Right atrium auricular region (tissue), 2 donors: ENCODE data around the gene PGAM5. TPM values are rescaled to one million over a fixed set of nuclear protein-coding genes. Genes with fewer than 3 reads are reported as not detected.
A peak's percentile ranks its signal among the peaks of the same experiment; 100 is the strongest.

ENCODE experiments used
- DNase-seq: peaks from one replicate; pipeline ENCODE4 v3.0.0-alpha.2; 2019; ENCODE audit warnings: low spot score
- H3K27ac ChIP-seq, 2 donors: fragments of 200-600 bp; sonication (generic); 1 replicate in 1 of 2; 2 replicates in 1 of 2; pipeline ENCODE4 v1.5.1; 2016 to 2019
- H3K27me3 ChIP-seq, 2 donors: fragments of 200-600 bp; sonication (generic); one replicate each; pipeline versions ENCODE4 v1.5.1 to v1.6.0; 2017 to 2019
- H3K36me3 ChIP-seq: fragments of 200-600 bp; sonication (generic); one replicate; pipeline ENCODE4 v1.5.1; 2016
- H3K4me1 ChIP-seq, 2 donors: fragments of 200-600 bp; sonication (generic); one replicate each; pipeline versions ENCODE4 v1.5.1 to v1.6.0; 2017 to 2019
- H3K4me3 ChIP-seq, 2 donors: fragments of 200-600 bp; sonication (generic); 1 replicate in 1 of 2; 2 replicates in 1 of 2; pipeline ENCODE4 v1.5.1; 2017 to 2019; ENCODE audit warnings: mild to moderate bottlenecking in 1 of 2, moderate library complexity in 1 of 2
- H3K9me3 ChIP-seq, 2 donors: fragments of 200-600 bp; sonication (generic); one replicate each; pipeline ENCODE4 v1.5.1; 2019
- CTCF ChIP-seq, 2 donors: fragments of 200-600 bp; sonication (generic); IDR thresholded peaks; one replicate each; pipeline ENCODE4 v1.5.1; 2019; ENCODE audit warnings: antibody characterized with exemption in 2 of 2
- total RNA-seq, 2 donors: library from RNA; depleted of rRNA; stranded (reverse); fragments of >200 nt; gene quantifications; one replicate each; pipeline ENCODE4 v1.1.0, GENCODE V29; 2016

Gene PGAM5
- total RNA-seq, 2 donors from 2014 or later = 12.8 to 20.0 TPM

DNA sequence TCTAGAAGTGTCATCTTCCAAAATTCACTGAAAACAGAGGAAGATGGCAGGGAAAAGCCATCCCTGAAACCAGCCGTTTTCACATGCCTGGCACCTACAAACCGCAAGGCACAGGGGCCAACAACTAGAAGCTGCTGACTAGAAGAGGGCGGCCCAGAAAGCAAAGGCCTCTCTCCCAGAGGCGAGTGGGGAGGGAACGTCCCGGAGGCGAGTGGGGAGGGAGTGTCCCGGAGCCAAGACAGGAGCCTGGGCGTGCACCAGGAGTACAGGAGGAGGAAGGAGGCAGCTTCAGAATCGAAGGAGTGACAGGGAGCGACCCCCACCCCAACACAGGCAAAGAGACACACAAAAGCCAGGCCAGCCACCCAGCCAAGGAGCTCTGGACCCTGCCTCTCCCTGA, 30.0 kb downstream of the PGAM5 start:
- H3K4me1 ChIP-seq = peaks cover 0 to 21% of the 10 kb centered on the region in 2 donors
- no peak for TF ChIP-seq CTCF (IDR thresholded peaks at IDR 0.05)
- H3K4me3 ChIP-seq = no peak overlapping the region
- peak overlapping the region; percentile 64 to 70 for H3K27ac ChIP-seq
- no peak for DNase-seq
- H3K9me3 ChIP-seq = no peaks in the 10 kb centered on the region
- no peaks in the 10 kb centered on the region for H3K27me3 ChIP-seq
- H3K36me3 ChIP-seq = peaks cover 90% of the 10 kb centered on the region

DNA sequence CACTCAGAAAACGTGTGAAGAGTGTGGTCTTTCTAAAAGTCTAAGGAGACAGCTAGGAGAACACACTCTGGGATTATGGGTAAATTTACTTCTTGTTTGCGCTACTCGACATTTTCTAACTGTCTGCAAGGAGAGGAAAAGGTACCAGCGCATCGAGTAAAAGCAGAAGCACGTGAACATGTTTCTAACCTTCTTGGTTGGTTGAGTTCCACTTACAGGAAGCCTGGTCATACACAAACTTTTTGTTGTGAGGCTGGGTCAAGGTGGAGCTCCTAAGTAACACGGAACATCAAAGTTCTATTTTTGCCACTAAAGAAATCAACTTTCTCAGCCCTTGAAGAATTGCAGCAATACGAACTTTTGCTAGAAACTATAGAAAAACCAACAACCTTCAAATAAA, 31.0 kb downstream of the PGAM5 start:
- TF ChIP-seq CTCF (IDR thresholded peaks at IDR 0.05) = no peak
- H3K27me3 ChIP-seq = no peaks in the 10 kb centered on the region

GRCh38 chr12:132743831-132744230, 33.2 kb downstream of the PGAM5 start:
- peaks cover 0 to 21% of the 10 kb centered on the region in 2 donors for H3K4me1 ChIP-seq
- no peak for DNase-seq
- no peaks in the 10 kb centered on the region for H3K9me3 ChIP-seq
- no peaks in the 10 kb centered on the region for H3K27me3 ChIP-seq
- no peak overlapping the region for H3K27ac ChIP-seq
- no peak for TF ChIP-seq CTCF (IDR thresholded peaks at IDR 0.05)
- peaks cover 94% of the 10 kb centered on the region for H3K36me3 ChIP-seq
- H3K4me3 ChIP-seq = no peak overlapping the region

More for the DNA sequence above, 31.0 kb downstream of the PGAM5 start:
- no peak for DNase-seq
- Histone ChIP-seq H3K9me3 (no peaks in the 10 kb centered on the region), H3K4me3 (no peak overlapping the region), H3K36me3 (peaks cover 90% of the 10 kb centered on the region), H3K4me1 (peaks cover 0 to 21% of the 10 kb centered on the region in 2 donors), H3K27ac (peak overlapping the region in 1 of 2 donors; percentile 70)

- TF ChIP-seq CTCF (IDR thresholded peaks at IDR 0.05) = no peak
- Histone ChIP-seq H3K27me3 (no peaks in the 10 kb centered on the region), H3K36me3 (peaks cover 92% of the 10 kb centered on the region), H3K4me3 (no peak overlapping the region), H3K4me1 (no peaks in the 10 kb centered on the region), H3K27ac (no peak overlapping the region), H3K9me3 (no peaks in the 10 kb centered on the region)
- no peak for DNase-seq
Observed at GRCh38 chr12:132746613-132747012, 36.0 kb downstream of the PGAM5 start.

DNA sequence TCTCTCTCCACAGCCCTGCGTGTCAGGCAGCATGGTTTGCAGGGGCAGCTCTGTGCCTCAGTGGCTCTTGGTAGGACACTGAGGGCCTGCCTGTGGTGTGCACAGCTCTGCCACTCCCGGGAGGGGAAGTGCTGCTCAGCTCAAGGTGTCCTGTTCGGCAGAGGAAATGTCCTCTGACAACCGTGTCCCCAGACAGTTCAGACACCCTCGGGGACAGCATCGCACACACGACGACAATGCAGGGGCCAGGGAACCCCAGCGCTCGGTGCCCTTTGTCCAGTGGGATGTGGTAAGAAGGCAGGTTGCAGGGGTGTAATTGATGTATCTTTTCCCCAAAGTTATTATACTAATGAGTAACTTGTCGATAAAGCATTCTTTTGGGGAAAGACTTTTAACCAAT, 36.8 kb downstream of the PGAM5 start:
- TF ChIP-seq CTCF (IDR thresholded peaks at IDR 0.05) = no peak
- Histone ChIP-seq H3K9me3 (no peaks in the 10 kb centered on the region), H3K36me3 (peaks cover 93% of the 10 kb centered on the region), H3K27me3 (no peaks in the 10 kb centered on the region), H3K4me3 (no peak overlapping the region), H3K4me1 (no peaks in the 10 kb centered on the region), H3K27ac (no peak overlapping the region)
- no peak for DNase-seq

DNA sequence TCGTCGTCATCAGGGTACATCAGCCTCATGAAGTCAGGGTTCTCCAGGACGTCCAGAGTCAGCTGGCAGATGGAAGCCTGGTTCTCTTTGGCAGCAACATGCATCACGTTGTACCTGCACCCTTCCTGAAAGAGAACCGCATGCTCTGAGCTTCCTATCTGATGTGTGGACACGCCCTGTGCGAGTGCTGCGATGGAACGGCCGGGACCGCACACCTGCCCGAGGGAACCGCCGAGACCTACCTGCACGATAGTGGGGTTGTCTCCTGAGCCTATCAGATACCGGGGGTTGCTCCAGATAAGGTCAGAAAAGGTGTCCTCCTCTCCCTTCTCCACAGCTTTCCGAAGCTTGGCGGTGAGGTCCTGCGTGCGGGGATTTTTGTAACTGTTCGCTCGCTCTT, 37.3 kb downstream of the PGAM5 start:
- no peaks in the 10 kb centered on the region for H3K9me3 ChIP-seq
- H3K4me3 ChIP-seq = no peak overlapping the region
- TF ChIP-seq CTCF (IDR thresholded peaks at IDR 0.05) = no peak
- H3K36me3 ChIP-seq = peaks cover 93% of the 10 kb centered on the region
- DNase-seq = no peak
- no peak overlapping the region for H3K27ac ChIP-seq
- no peaks in the 10 kb centered on the region for H3K4me1 ChIP-seq
- no peaks in the 10 kb centered on the region for H3K27me3 ChIP-seq
